Endothelial cell of umbilical vein (primary cell): ENCODE measurements around the gene CRISP3. TPM values are rescaled to one million over a fixed set of nuclear protein-coding genes. Genes with fewer than 3 reads are reported as not detected.

ENCODE experiments used
- BruUV-seq: library from RNA; stranded (reverse); fragments of 400-500 nt; replicated peaks from 2 replicates; lab custom pipeline; 2021; lab: Mats Ljungman, UMichigan
- CTCF ChIA-PET: fragments of 300-600, 350-600 bp; sonication (Branson Sonifier 250); formaldehyde crosslinking; loops from one replicate; lab custom pipeline; 2021; ENCODE audit warnings: antibody characterized with exemption, inconsistent platforms; lab: Charles Lee
- POLR2A ChIA-PET: fragments of 300-600, 350-600 bp; sonication (Branson Sonifier 250); formaldehyde crosslinking; loops from one replicate; lab custom pipeline; 2021; ENCODE audit warnings: antibody characterized with exemption, inconsistent platforms; lab: Charles Lee
- DNase-seq: peaks from one replicate; pipeline ENCODE4 v3.0.0-alpha.2; 2011; ENCODE audit warnings: low read depth, low spot score
- FAIRE-seq: peaks from 2 replicates; lab custom pipeline; 2011; peaks lifted over from hg19 to GRCh38; lab: Jason Lieb, UNC
- H2AFZ ChIP-seq: 2 replicates; pipeline ENCODE4 v1.6.0; 2012; ENCODE audit warnings: low read depth, low read length, control low read depth, inconsistent platforms
- H3K27ac ChIP-seq: 2 replicates; pipeline ENCODE4 v1.5.1; 2011; ENCODE audit warnings: low read depth, mild to moderate bottlenecking, control low read depth, low read length, moderate library complexity; ENCODE audit not compliant: insufficient read depth
- H3K27me3 ChIP-seq, 2 experiments: 2 replicates each; pipeline versions ENCODE4 v1.6.0 to v1.6.1; 2011; ENCODE audit warnings: low read length in 2 of 2, mixed read lengths in 1 of 2; ENCODE audit not compliant: control insufficient read depth in 2 of 2, insufficient read depth in 2 of 2
- H3K36me3 ChIP-seq, 2 experiments: 2 replicates in 1 of 2; 3 replicates in 1 of 2; pipeline ENCODE4 v1.5.1; 2011; ENCODE audit warnings: low read length in 2 of 2, mild to moderate bottlenecking in 1 of 2, moderate library complexity in 1 of 2; ENCODE audit not compliant: control insufficient read depth in 2 of 2, insufficient read depth in 2 of 2; ENCODE audit errors: extremely low read depth in 1 of 2
- H3K4me1 ChIP-seq: 3 replicates; pipeline ENCODE4 v1.5.1; 2011; ENCODE audit warnings: mild to moderate bottlenecking, low read length; ENCODE audit not compliant: control insufficient read depth, insufficient read depth; ENCODE audit errors: extremely low read depth
- H3K4me2 ChIP-seq: 2 replicates; pipeline ENCODE4 v1.6.1; 2011; ENCODE audit warnings: low read length, control low read depth, mixed read lengths; ENCODE audit not compliant: insufficient read depth
- H3K4me3 ChIP-seq, 3 experiments: fragments of 200-600 bp in 1 of 3; sonication (generic), shearing (Covaris generic) in 1 of 3; replicated peaks in 1 of 3; 2 replicates each; pipeline ENCODE4 v1.5.1; 2011 to 2016; ENCODE audit warnings: control low read depth in 3 of 3, low read length in 3 of 3, mild to moderate bottlenecking in 2 of 3, inconsistent platforms in 1 of 3, low read depth in 1 of 3, moderate library complexity in 1 of 3; ENCODE audit not compliant: insufficient read depth in 1 of 3
- H3K79me2 ChIP-seq: 2 replicates; pipeline ENCODE4 v1.6.0; 2012; ENCODE audit warnings: low read length, inconsistent platforms; ENCODE audit not compliant: control insufficient read depth, insufficient read depth
- H3K9ac ChIP-seq: replicated peaks from 2 replicates; pipeline ENCODE3; 2011; ENCODE audit warnings: low read length, control low read depth; ENCODE audit not compliant: insufficient read depth; ENCODE audit errors: extremely low read depth
- H3K9me1 ChIP-seq: replicated peaks from 3 replicates; pipeline ENCODE4 v1.6.0; 2011; ENCODE audit warnings: mild to moderate bottlenecking, low read length; ENCODE audit not compliant: control insufficient read depth, insufficient read depth; ENCODE audit errors: extremely low read depth
- H3K9me3 ChIP-seq: replicated peaks from 2 replicates; pipeline ENCODE4 v1.5.1; 2012; ENCODE audit warnings: low read length, inconsistent platforms; ENCODE audit not compliant: control insufficient read depth, insufficient read depth
- H4K20me1 ChIP-seq: replicated peaks from 2 replicates; pipeline ENCODE3; 2011; ENCODE audit warnings: mild to moderate bottlenecking, low read length; ENCODE audit not compliant: control insufficient read depth, insufficient read depth; ENCODE audit errors: extremely low read depth
- EZH2 ChIP-seq: IDR thresholded peaks from 2 replicates; pipeline ENCODE4 v1.6.1; 2012; ENCODE audit warnings: borderline replicate concordance, low read depth, mild to moderate bottlenecking, moderate library complexity, low read length, inconsistent platforms; ENCODE audit not compliant: severe bottlenecking
- dilution Hi-C: fragments of 300-500 bp; cut with MboI; formaldehyde crosslinking; loops from one replicate; pipeline ENCODE4 v1.15.0; 2019; ENCODE audit warnings: low sequenced_read_pairs; ENCODE audit not compliant: extremely low pct_ligation_motif_present
- intact Hi-C: fragments of 100-400 bp; cut with micrococcal nuclease; formaldehyde crosslinking; loops from one replicate; pipeline ENCODE4 v1.10.0; 2022
- polyA plus RNA-seq, 4 experiments: library from polyadenylated mRNA; depleted of rRNA in 3 of 4; stranded (reverse) in 3 of 4; unstranded in 1 of 4; fragments of >200 nt; gene quantifications; 2 replicates each; pipeline versions ENCODE4 v1.2.1 to v1.2.3, GENCODE V29; 2011 to 2012; ENCODE audit warnings: missing spikeins in 1 of 4
- total RNA-seq: library from RNA; stranded (reverse); gene quantifications from 2 replicates; pipeline ENCODE4 v1.2.3, GENCODE V29; 2021

The CRISP3 gene
- total and polyA plus RNA-seq, 2 donors (not counting 3 experiments of a cell fraction or from before 2014, with no cell fraction given) = not detected

DNA sequence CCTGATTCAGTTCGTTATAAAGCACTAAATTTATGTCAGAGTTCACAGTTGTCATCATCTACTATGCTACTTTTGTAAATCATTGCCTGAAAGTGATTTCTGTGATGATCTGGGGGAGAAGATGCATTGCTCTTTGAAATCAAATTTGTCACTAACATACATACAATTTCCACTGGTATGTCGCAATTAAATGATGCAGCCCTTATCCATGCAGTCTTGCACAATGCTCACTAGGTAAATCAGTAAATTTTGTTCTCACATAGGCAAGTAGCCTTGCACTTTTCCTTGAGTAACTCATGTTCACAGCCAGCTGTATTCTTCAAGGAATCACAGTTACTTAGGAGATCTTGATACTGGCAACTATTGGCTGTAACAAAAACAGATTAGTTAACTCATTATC, 51.7 kb downstream of the CRISP3 start:
- H3K36me3 ChIP-seq = no peaks in the 10 kb centered on the region
- no TSS peak for BruUV-seq
- no peak overlapping the region for H3K27ac ChIP-seq
- no peak for TF ChIP-seq EZH2
- no peak overlapping the region for H3K9ac ChIP-seq
- H3K9me1 ChIP-seq = no peaks in the 10 kb centered on the region
- H3K79me2 ChIP-seq = no peaks in the 10 kb centered on the region
- POLR2A ChIA-PET = no interaction called here
- FAIRE-seq (no peak), DNase-seq (no peak)
- no peak overlapping the region for H2AFZ ChIP-seq
- H3K4me3 ChIP-seq = no peak overlapping the region
- intact Hi-C loops (no loop called here), dilution Hi-C loops (no loop called here)
- H4K20me1 ChIP-seq = no peaks in the 10 kb centered on the region
- H3K9me3 ChIP-seq = peaks cover 2% of the 10 kb centered on the region
- H3K4me2 ChIP-seq = no peak overlapping the region
- no peaks in the 10 kb centered on the region for H3K27me3 ChIP-seq
- no peaks in the 10 kb centered on the region for H3K4me1 ChIP-seq
- CTCF ChIA-PET = no interaction called here

Other genes starting within 250 kb of the CRISP3 start
- not detected in 2 replicates for gene GLYATL3, start 244.5 kb downstream of the CRISP3 start, total RNA-seq
- not detected in 2 replicates for gene GLYATL3, start 244.5 kb downstream of the CRISP3 start, polyA plus RNA-seq
- 13.7 and 15.5 TPM in 2 replicates for gene C6orf141, start 193.7 kb downstream of the CRISP3 start, total RNA-seq
- gene C6orf141, start 193.7 kb downstream of the CRISP3 start, polyA plus RNA-seq = 4.1 and 5.7 TPM in 2 replicates
- not detected in 2 replicates for gene RHAG, start 107.5 kb downstream of the CRISP3 start, total RNA-seq
- not detected in 2 replicates for gene RHAG, start 107.5 kb downstream of the CRISP3 start, polyA plus RNA-seq
- not detected in 2 replicates for gene CRISP2, start 30.8 kb downstream of the CRISP3 start, total RNA-seq
- gene CRISP2, start 30.8 kb downstream of the CRISP3 start, polyA plus RNA-seq = not detected in 2 replicates
- not detected in 2 replicates for gene PGK2, start 42.9 kb upstream of the CRISP3 start, total RNA-seq
- gene PGK2, start 42.9 kb upstream of the CRISP3 start, polyA plus RNA-seq = not detected in 2 replicates
- not detected in 2 replicates for gene CRISP1, start 122.1 kb upstream of the CRISP3 start, total RNA-seq
- gene CRISP1, start 122.1 kb upstream of the CRISP3 start, polyA plus RNA-seq = not detected in 2 replicates
- gene DEFB114, start 219.8 kb upstream of the CRISP3 start, total RNA-seq = not detected in 2 replicates
- gene DEFB114, start 219.8 kb upstream of the CRISP3 start, polyA plus RNA-seq = not detected in 2 replicates
- gene DEFB113, start 225.2 kb upstream of the CRISP3 start, total RNA-seq = not detected in 2 replicates
- gene DEFB113, start 225.2 kb upstream of the CRISP3 start, polyA plus RNA-seq = not detected in 2 replicates